Upper lobe of left lung (tissue), 6 donors: Measurements from ENCODE around the gene INPP5E. TPM values are rescaled to one million over a fixed set of nuclear protein-coding genes. Genes with fewer than 3 reads are reported as not detected.

ENCODE experiments used
- ATAC-seq, 2 donors: fragments of 200-7000 bp; cut with Tn5 transposase; one replicate each; pipeline ENCODE4 v1.9.1; 2022; ENCODE audit warnings: mild to moderate bottlenecking in 2 of 2, moderate library complexity in 2 of 2; ENCODE audit not compliant: low FRiP score in 2 of 2
- DNase-seq, 2 donors: peaks; one replicate each; pipeline ENCODE4 v3.0.0-alpha.2; 2019 to 2020
- H3K27ac ChIP-seq, 4 donors: fragments of 200-600 bp; sonication (generic); one replicate each; pipeline ENCODE4 v1.5.1; 2016 to 2019
- H3K27me3 ChIP-seq, 4 donors: fragments of 200-600 bp; sonication (generic); one replicate each; pipeline ENCODE4 v1.5.1; 2017 to 2019
- H3K36me3 ChIP-seq, 4 donors: fragments of 200-600 bp; sonication (generic); one replicate each; pipeline ENCODE4 v1.5.1; 2016 to 2019
- H3K4me1 ChIP-seq, 4 donors: fragments of 200-600 bp; sonication (generic); one replicate each; pipeline ENCODE4 v1.5.1; 2018 to 2019
- H3K4me3 ChIP-seq, 4 donors: fragments of 200-600 bp; sonication (generic); one replicate each; pipeline ENCODE4 v1.5.1; 2017 to 2019; ENCODE audit warnings: mild to moderate bottlenecking in 2 of 4, moderate library complexity in 1 of 4
- H3K9me3 ChIP-seq, 4 donors: fragments of 200-600 bp; sonication (generic); one replicate each; pipeline ENCODE4 v1.5.1; 2018 to 2019
- EP300 ChIP-seq, 4 donors: sonication (generic); formaldehyde crosslinking; IDR thresholded peaks; one replicate each; pipeline ENCODE4 v1.5.1; 2017; ENCODE audit warnings: antibody characterized with exemption in 4 of 4, control low read depth in 2 of 4
- POLR2A ChIP-seq, 4 donors: fragments of 450-650 bp; IDR thresholded peaks; one replicate each; pipeline ENCODE4 v1.5.1; 2016 to 2017; ENCODE audit warnings: antibody characterized with exemption in 4 of 4, mild to moderate bottlenecking in 2 of 4
- POLR2AphosphoS5 ChIP-seq, 2 donors: sonication (generic); formaldehyde crosslinking; IDR thresholded peaks; one replicate each; pipeline ENCODE4 v1.5.1; 2017; ENCODE audit warnings: antibody characterized with exemption in 2 of 2
- WGBS, 2 donors: methylation state at CpG; one replicate each; pipeline ENCODE4 v1.1.5; 2017 to 2018; 5-methylcytosine and 5-hydroxymethylcytosine counted together
- total RNA-seq, 6 donors: library from RNA; depleted of rRNA in 4 of 6; stranded (reverse); fragments of >200 nt in 4 of 6; gene quantifications; one replicate each; pipeline versions ENCODE4 v1.1.0 to v1.2.1, GENCODE V29; 2016 to 2021
- TF ChIP-seq, protein P1 (sequence below), 6 experiments: fragments of 450-650 bp in 4 of 6; fragments of 200-600 bp in 2 of 6; sonication (generic) in 2 of 6; IDR thresholded peaks; one replicate each; pipeline ENCODE4 v1.5.1; 2016 to 2019; ENCODE audit warnings: antibody characterized with exemption in 6 of 6
- donor health status: DM: no; HTN: no; CAD: no; lungs with moderate emphysema.
- donor health status: DM: no; HTN: yes; CAD: no; lungs with severe emphysema.

The INPP5E gene
- total RNA-seq, 6 donors from 2014 or later: 9.1 to 43.0 (median 14.1) TPM

DNA sequence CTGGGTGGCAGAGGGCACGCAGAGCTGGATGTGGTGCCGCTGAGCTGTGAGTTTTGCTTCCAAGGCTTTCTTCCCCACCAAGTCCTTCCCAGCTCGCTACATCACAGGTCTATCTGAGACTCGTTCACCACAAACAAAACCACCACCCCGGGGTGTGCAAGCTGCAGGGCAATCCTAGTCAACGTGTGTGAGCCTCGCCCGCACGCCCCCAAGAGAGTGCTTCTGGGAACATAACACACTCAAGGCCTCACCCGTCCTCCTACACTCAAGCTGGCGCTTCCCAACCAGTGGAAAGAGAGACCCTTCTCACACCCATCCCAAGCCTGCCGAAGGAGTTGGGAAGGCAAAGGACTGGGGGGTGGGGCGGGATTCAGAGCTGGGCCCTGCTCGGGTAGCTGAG, 50.2 kb downstream of the INPP5E start:
- 83 to 89% methylated on average over 9 to 14 of the region's 14 CpGs for WGBS, 2 donors
- ATAC-seq (no peak), DNase-seq (peak in 1 of 2 donors; percentile 35)
- no peak for TF ChIP-seq EP300 (IDR thresholded peaks at IDR 0.05)
- no peak for TF ChIP-seq POLR2A (IDR thresholded peaks at IDR 0.05)
- TF ChIP-seq, protein P1, sequence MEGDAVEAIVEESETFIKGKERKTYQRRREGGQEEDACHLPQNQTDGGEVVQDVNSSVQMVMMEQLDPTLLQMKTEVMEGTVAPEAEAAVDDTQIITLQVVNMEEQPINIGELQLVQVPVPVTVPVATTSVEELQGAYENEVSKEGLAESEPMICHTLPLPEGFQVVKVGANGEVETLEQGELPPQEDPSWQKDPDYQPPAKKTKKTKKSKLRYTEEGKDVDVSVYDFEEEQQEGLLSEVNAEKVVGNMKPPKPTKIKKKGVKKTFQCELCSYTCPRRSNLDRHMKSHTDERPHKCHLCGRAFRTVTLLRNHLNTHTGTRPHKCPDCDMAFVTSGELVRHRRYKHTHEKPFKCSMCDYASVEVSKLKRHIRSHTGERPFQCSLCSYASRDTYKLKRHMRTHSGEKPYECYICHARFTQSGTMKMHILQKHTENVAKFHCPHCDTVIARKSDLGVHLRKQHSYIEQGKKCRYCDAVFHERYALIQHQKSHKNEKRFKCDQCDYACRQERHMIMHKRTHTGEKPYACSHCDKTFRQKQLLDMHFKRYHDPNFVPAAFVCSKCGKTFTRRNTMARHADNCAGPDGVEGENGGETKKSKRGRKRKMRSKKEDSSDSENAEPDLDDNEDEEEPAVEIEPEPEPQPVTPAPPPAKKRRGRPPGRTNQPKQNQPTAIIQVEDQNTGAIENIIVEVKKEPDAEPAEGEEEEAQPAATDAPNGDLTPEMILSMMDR (IDR thresholded peaks at IDR 0.05): no peak
- TF ChIP-seq POLR2AphosphoS5 (IDR thresholded peaks at IDR 0.05): no peak
- Histone ChIP-seq H3K4me1 (no peaks in the 10 kb centered on the region), H3K36me3 (peaks cover 14 to 94% (median 71%) of the 10 kb centered on the region in 4 donors), H3K27me3 (no peaks in the 10 kb centered on the region), H3K4me3 (no peak overlapping the region), H3K9me3 (no peaks in the 10 kb centered on the region), H3K27ac (no peak overlapping the region)

- TF ChIP-seq POLR2AphosphoS5 (IDR thresholded peaks at IDR 0.05) (no peak), EP300 (IDR thresholded peaks at IDR 0.05) (no peak), POLR2A (IDR thresholded peaks at IDR 0.05) (no peak)
- TF ChIP-seq, protein P1 (IDR thresholded peaks at IDR 0.05): no peak
- Histone ChIP-seq H3K27ac (no peak overlapping the region), H3K9me3 (no peaks in the 10 kb centered on the region), H3K4me3 (no peak overlapping the region), H3K36me3 (peaks cover 8 to 94% (median 73%) of the 10 kb centered on the region in 4 donors), H3K4me1 (no peaks in the 10 kb centered on the region), H3K27me3 (no peaks in the 10 kb centered on the region)
- ATAC-seq (no peak), DNase-seq (peak in 1 of 2 donors; percentile 69)
- WGBS, 2 donors: 96 to 97% methylated on average over 16 to 19 of the region's 19 CpGs
Observed at GRCh38 chr9:136387217-136387616, 52.4 kb downstream of the INPP5E start.

GRCh38 chr9:136386018-136386417, 53.6 kb downstream of the INPP5E start:
- H3K27me3 ChIP-seq: no peaks in the 10 kb centered on the region
- DNase-seq (no peak), ATAC-seq (no peak)
- H3K9me3 ChIP-seq: no peaks in the 10 kb centered on the region
- WGBS, 2 donors: 71 to 89% methylated on average over 13 of the region's 13 CpGs
- TF ChIP-seq EP300 (IDR thresholded peaks at IDR 0.05) (no peak), POLR2AphosphoS5 (IDR thresholded peaks at IDR 0.05) (no peak), POLR2A (IDR thresholded peaks at IDR 0.05) (no peak)
- TF ChIP-seq, protein P1 (IDR thresholded peaks at IDR 0.05): no peak
- H3K4me3 ChIP-seq: no peak overlapping the region
- H3K36me3 ChIP-seq: peaks cover 8 to 94% (median 75%) of the 10 kb centered on the region in 4 donors
- no peak overlapping the region for H3K27ac ChIP-seq
- no peaks in the 10 kb centered on the region for H3K4me1 ChIP-seq

DNA sequence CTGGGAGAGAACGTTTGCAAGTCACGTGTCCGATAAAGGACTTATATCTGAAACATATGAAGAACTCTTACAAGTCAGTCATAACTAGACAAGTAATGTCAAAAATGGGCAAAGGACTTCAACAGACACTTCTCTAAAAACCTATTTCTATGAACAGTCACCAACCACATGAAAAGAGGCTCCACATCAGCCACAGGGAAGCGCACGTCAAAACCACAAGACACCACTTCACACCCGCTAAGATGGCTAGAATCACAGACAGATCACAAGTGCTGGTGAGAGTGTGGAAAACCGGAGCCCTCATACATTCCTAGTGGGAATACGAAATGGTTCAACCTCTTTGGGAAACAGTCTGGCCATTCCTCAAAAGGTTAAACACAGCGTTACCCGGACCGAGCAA, 54.6 kb downstream of the INPP5E start:
- Histone ChIP-seq H3K4me3 (no peak overlapping the region), H3K4me1 (no peaks in the 10 kb centered on the region), H3K36me3 (peaks cover 8 to 97% (median 84%) of the 10 kb centered on the region in 4 donors), H3K27me3 (no peaks in the 10 kb centered on the region), H3K27ac (no peak overlapping the region), H3K9me3 (no peaks in the 10 kb centered on the region)
- no peak for DNase-seq
- TF ChIP-seq, protein P1 (IDR thresholded peaks at IDR 0.05): no peak
- TF ChIP-seq EP300 (IDR thresholded peaks at IDR 0.05): no peak
- TF ChIP-seq POLR2A (IDR thresholded peaks at IDR 0.05): no peak
- no peak for TF ChIP-seq POLR2AphosphoS5 (IDR thresholded peaks at IDR 0.05)
- ATAC-seq: no peak
- WGBS, 2 donors: 76 to 82% methylated on average over 11 of the region's 11 CpGs

- Histone ChIP-seq H3K27me3 (no peaks in the 10 kb centered on the region), H3K27ac (no peak overlapping the region), H3K4me1 (no peaks in the 10 kb centered on the region), H3K4me3 (no peak overlapping the region), H3K9me3 (no peaks in the 10 kb centered on the region), H3K36me3 (peaks cover 7 to 97% (median 80%) of the 10 kb centered on the region in 4 donors)
- TF ChIP-seq POLR2A (IDR thresholded peaks at IDR 0.05): no peak
- no peak for TF ChIP-seq EP300 (IDR thresholded peaks at IDR 0.05)
- TF ChIP-seq, protein P1 (IDR thresholded peaks at IDR 0.05): no peak
- TF ChIP-seq POLR2AphosphoS5 (IDR thresholded peaks at IDR 0.05): no peak
- ATAC-seq: no peak
- DNase-seq: peak in 1 of 2 donors; percentile 80
- WGBS, 2 donors: 96% methylated on average over 20 of the region's 20 CpGs; no CpG with 5 or more reads in 1 of the 2 donors
Observed at GRCh38 chr9:136383436-136383835, 56.2 kb downstream of the INPP5E start.
